Measurements from ENCODE around the gene KRT5. TPM values are rescaled to one million over a fixed set of nuclear protein-coding genes. Genes with fewer than 3 reads are reported as not detected.

The KRT5 gene
- total and polyA plus RNA-seq, 4 donors: 15.8 to 49.4 (median 33.7) TPM

- H3K4me3 ChIP-seq: no peak overlapping the region
- H3K27me3 ChIP-seq (ENCODE audit: control insufficient read depth in 3 of 3, insufficient read depth in 3 of 3, low read length in 2 of 3): peaks cover 0 to 4% (median 0%) of the 10 kb centered on the region in 3 donors
- no peaks in the 10 kb centered on the region for H3K36me3 ChIP-seq (ENCODE audit: control insufficient read depth in 4 of 4, insufficient read depth in 4 of 4, low read length in 4 of 4)
- no peak overlapping the region for H3K27ac ChIP-seq (ENCODE audit: low read depth in 1 of 2, low read length in 1 of 2)
- no peaks in the 10 kb centered on the region for H3K4me1 ChIP-seq (ENCODE audit: control insufficient read depth in 5 of 5, insufficient read depth in 5 of 5, low read length in 5 of 5)
- no peak for DNase-seq
- TF ChIP-seq CTCF (IDR thresholded peaks at IDR 0.05; ENCODE audit: control extremely low read depth, extremely low read depth): no peak
- H3K9me3 ChIP-seq (ENCODE audit: control insufficient read depth in 4 of 4, insufficient read depth in 3 of 4, low read length in 3 of 4): no peaks in the 10 kb centered on the region
- no peak for ATAC-seq (ENCODE audit: insufficient read depth, low FRiP score)
- H3K9ac ChIP-seq (ENCODE audit: insufficient read depth in 1 of 2, low read length in 2 of 2): no peak overlapping the region
- WGBS, 2 donors: 71 to 78% methylated on average over 1 of the region's 1 CpG
Measured at GRCh38 chr12:52498946-52499345, 21.2 kb downstream of the KRT5 start.

- Histone ChIP-seq H3K9ac (ENCODE audit: insufficient read depth in 1 of 2, low read length in 2 of 2) (no peak overlapping the region), H3K9me3 (ENCODE audit: control insufficient read depth in 4 of 4, insufficient read depth in 3 of 4, low read length in 3 of 4) (no peaks in the 10 kb centered on the region), H3K27ac (ENCODE audit: low read depth in 1 of 2, low read length in 1 of 2) (no peak overlapping the region), H3K27me3 (ENCODE audit: control insufficient read depth in 3 of 3, insufficient read depth in 3 of 3, low read length in 2 of 3) (peaks cover 0 to 8% (median 0%) of the 10 kb centered on the region in 3 donors), H3K4me3 (no peak overlapping the region), H3K36me3 (ENCODE audit: control insufficient read depth in 4 of 4, insufficient read depth in 4 of 4, low read length in 4 of 4) (no peaks in the 10 kb centered on the region), H3K4me1 (ENCODE audit: control insufficient read depth in 5 of 5, insufficient read depth in 5 of 5, low read length in 5 of 5) (peaks cover 0 to 3% (median 0%) of the 10 kb centered on the region in 5 donors)
- DNase-seq (no peak), ATAC-seq (ENCODE audit: insufficient read depth, low FRiP score) (no peak)
- WGBS, 2 donors: 79 to 91% methylated on average over 7 of the region's 7 CpGs
- no peak for TF ChIP-seq CTCF (IDR thresholded peaks at IDR 0.05; ENCODE audit: control extremely low read depth, extremely low read depth)
Measured at GRCh38 chr12:52497975-52498374, 22.2 kb downstream of the KRT5 start.

- ATAC-seq (ENCODE audit: insufficient read depth, low FRiP score): no peak
Measured at GRCh38 chr12:52496590-52497071, 23.6 kb downstream of the KRT5 start.

More at GRCh38 chr12:52496590-52497071, 23.6 kb downstream of the KRT5 start:
- TF ChIP-seq CTCF (IDR thresholded peaks at IDR 0.05; ENCODE audit: control extremely low read depth, extremely low read depth): no peak
- DNase-seq: no peak
- H3K36me3 ChIP-seq (ENCODE audit: control insufficient read depth in 4 of 4, insufficient read depth in 4 of 4, low read length in 4 of 4): no peaks in the 10 kb centered on the region
- H3K27ac ChIP-seq (ENCODE audit: low read depth in 1 of 2, low read length in 1 of 2): no peak overlapping the region
- H3K27me3 ChIP-seq (ENCODE audit: control insufficient read depth in 3 of 3, insufficient read depth in 3 of 3, low read length in 2 of 3): peaks cover 0 to 8% (median 0%) of the 10 kb centered on the region in 3 donors
- H3K9ac ChIP-seq (ENCODE audit: insufficient read depth in 1 of 2, low read length in 2 of 2): no peak overlapping the region
- H3K4me1 ChIP-seq (ENCODE audit: control insufficient read depth in 5 of 5, insufficient read depth in 5 of 5, low read length in 5 of 5): peaks cover 0 to 3% (median 0%) of the 10 kb centered on the region in 5 donors
- no peaks in the 10 kb centered on the region for H3K9me3 ChIP-seq (ENCODE audit: control insufficient read depth in 4 of 4, insufficient read depth in 3 of 4, low read length in 3 of 4)
- H3K4me3 ChIP-seq: no peak overlapping the region
- 73 to 93% methylated on average over 4 of the region's 4 CpGs for WGBS, 2 donors

Measured in lung (tissue), 12 donors.